Esophagus squamous epithelium (tissue), 5 donors: Measurements from ENCODE around the gene MRTO4. TPM values are rescaled to one million over a fixed set of nuclear protein-coding genes. Genes with fewer than 3 reads are reported as not detected.
A peak's percentile ranks its signal among the peaks of the same experiment; 100 is the strongest.

Source experiments
- DNase-seq: peaks from one replicate; lab custom pipeline; 2025; lab: John Stamatoyannopoulos, UW
- H3K27ac ChIP-seq, 4 donors: fragments of 200-600 bp; sonication (generic); one replicate each; pipeline ENCODE4 v1.5.1; 2016 to 2019; ENCODE audit warnings: mild to moderate bottlenecking in 1 of 4
- H3K27me3 ChIP-seq, 4 donors: fragments of 200-600 bp; sonication (generic); 1 replicate in 3 of 4; 2 replicates in 1 of 4; pipeline versions ENCODE4 v1.5.1 to v1.6.0; 2017 to 2021; ENCODE audit warnings: antibody characterized with exemption in 1 of 4
- H3K36me3 ChIP-seq, 3 donors: fragments of 200-600 bp; sonication (generic); one replicate each; pipeline ENCODE4 v1.5.1; 2016 to 2019
- H3K4me1 ChIP-seq, 3 donors: fragments of 200-600 bp; sonication (generic); one replicate each; pipeline ENCODE4 v1.5.1; 2017 to 2019
- H3K4me3 ChIP-seq, 4 donors: fragments of 200-600 bp; sonication (generic); 1 replicate in 3 of 4; 2 replicates in 1 of 4; pipeline ENCODE4 v1.5.1; 2016 to 2019; ENCODE audit warnings: mild to moderate bottlenecking in 2 of 4, moderate library complexity in 1 of 4
- H3K9me3 ChIP-seq, 3 donors: fragments of 200-600 bp; sonication (generic); one replicate each; pipeline ENCODE4 v1.5.1; 2016 to 2019
- CTCF ChIP-seq, 6 experiments: fragments of 450-650 bp in 4 of 6; fragments of 200-600 bp in 2 of 6; sonication (generic) in 2 of 6; IDR thresholded peaks; one replicate each; pipeline ENCODE4 v1.5.1; 2016 to 2019; ENCODE audit warnings: antibody characterized with exemption in 6 of 6, mild to moderate bottlenecking in 4 of 6, moderate library complexity in 4 of 6
- POLR2A ChIP-seq, 4 donors: fragments of 450-650 bp; IDR thresholded peaks; one replicate each; pipeline ENCODE4 v1.6.1; 2017; ENCODE audit warnings: antibody characterized with exemption in 4 of 4, mild to moderate bottlenecking in 4 of 4, moderate library complexity in 3 of 4
- WGBS, 2 donors: methylation state at CpG; one replicate each; pipeline ENCODE4 v1.1.5; 2018; 5-methylcytosine and 5-hydroxymethylcytosine counted together
- intact Hi-C: fragments of 100-400 bp; cut with DNase I; formaldehyde crosslinking; loops from one replicate; pipeline ENCODE4 v1.15.0; 2022
- total RNA-seq, 4 donors: library from RNA; depleted of rRNA; stranded (reverse); fragments of >200 nt; gene quantifications; one replicate each; pipeline ENCODE4 v1.1.0, GENCODE V29; 2016
- donor health status: DM: yes; HTN: yes; CAD: no.

The MRTO4 gene
- total RNA-seq, 4 donors from 2014 or later: 25.4 to 48.3 (median 34.2) TPM

GRCh38 chr1:19205403-19205802, 46.2 kb upstream of the MRTO4 start:
- H3K9me3 ChIP-seq: no peaks in the 10 kb centered on the region
- peaks cover 0 to 12% (median 0%) of the 10 kb centered on the region in 3 donors for H3K36me3 ChIP-seq
- intact Hi-C loops: no loop called here
- WGBS, 2 donors: 70 to 82% methylated on average over 1 of the region's 1 CpG
- no peak for DNase-seq
- TF ChIP-seq POLR2A (IDR thresholded peaks at IDR 0.05) (no peak), CTCF (IDR thresholded peaks at IDR 0.05) (no peak)
- H3K4me1 ChIP-seq: peaks cover 5 to 81% (median 65%) of the 10 kb centered on the region in 3 donors
- H3K27ac ChIP-seq: peak overlapping the region in 2 of 4 donors; percentile 70 to 98
- no peaks in the 10 kb centered on the region for H3K27me3 ChIP-seq
- no peak overlapping the region for H3K4me3 ChIP-seq

GRCh38 chr1:19205845-19206244, 45.8 kb upstream of the MRTO4 start:
- H3K27ac ChIP-seq: peak overlapping the region in 2 of 4 donors; percentile 97 to 98
- no peak for DNase-seq
- intact Hi-C loops: no loop called here
- no peaks in the 10 kb centered on the region for H3K9me3 ChIP-seq
- WGBS, 2 donors: 67 to 79% methylated on average over 5 of the region's 5 CpGs
- H3K4me1 ChIP-seq: peaks cover 7 to 84% (median 67%) of the 10 kb centered on the region in 3 donors
- no peak for TF ChIP-seq POLR2A (IDR thresholded peaks at IDR 0.05)
- TF ChIP-seq CTCF (IDR thresholded peaks at IDR 0.05): no peak
- no peaks in the 10 kb centered on the region for H3K27me3 ChIP-seq
- peaks cover 0 to 8% (median 0%) of the 10 kb centered on the region in 3 donors for H3K36me3 ChIP-seq
- H3K4me3 ChIP-seq: no peak overlapping the region

GRCh38 chr1:19206947-19207346, 44.7 kb upstream of the MRTO4 start:
- 66 to 74% methylated on average over 3 of the region's 3 CpGs for WGBS, 2 donors
- H3K4me1 ChIP-seq: peaks cover 12 to 90% (median 78%) of the 10 kb centered on the region in 3 donors
- intact Hi-C loops: no loop called here

GRCh38 chr1:19208710-19209438, 42.7 kb upstream of the MRTO4 start:
- DNase-seq: no peak
- H3K27ac ChIP-seq: peak overlapping the region; percentile 97 to 98 (median 98)
- no peaks in the 10 kb centered on the region for H3K9me3 ChIP-seq
- H3K27me3 ChIP-seq: no peaks in the 10 kb centered on the region
- H3K4me3 ChIP-seq: peak overlapping the region; percentile 92 to 98 (median 95)
- H3K36me3 ChIP-seq: peaks cover 0 to 17% (median 0%) of the 10 kb centered on the region in 3 donors
- peaks cover 8 to 87% (median 59%) of the 10 kb centered on the region in 3 donors for H3K4me1 ChIP-seq
- no peak for TF ChIP-seq POLR2A (IDR thresholded peaks at IDR 0.05)
- TF ChIP-seq CTCF (IDR thresholded peaks at IDR 0.05): no peak
- intact Hi-C loops: no loop called here
- WGBS, 2 donors: 8 to 10% methylated on average over 8 of the region's 8 CpGs

More at GRCh38 chr1:19206947-19207346, 44.7 kb upstream of the MRTO4 start:
- H3K9me3 ChIP-seq: no peaks in the 10 kb centered on the region
- no peak overlapping the region for H3K4me3 ChIP-seq
- TF ChIP-seq CTCF (IDR thresholded peaks at IDR 0.05) (no peak), POLR2A (IDR thresholded peaks at IDR 0.05) (no peak)
- H3K27me3 ChIP-seq: no peaks in the 10 kb centered on the region
- H3K27ac ChIP-seq: peak overlapping the region in 2 of 4 donors; percentile 97 to 98
- peaks cover 0 to 2% (median 0%) of the 10 kb centered on the region in 3 donors for H3K36me3 ChIP-seq
- DNase-seq: no peak

- peaks cover 7 to 81% (median 53%) of the 10 kb centered on the region in 3 donors for H3K4me1 ChIP-seq
- no peaks in the 10 kb centered on the region for H3K27me3 ChIP-seq
- no peak for DNase-seq
- peak overlapping the region; percentile 92 to 98 (median 95) for H3K4me3 ChIP-seq
- H3K27ac ChIP-seq: peak overlapping the region; percentile 97 to 98 (median 98)
- no peaks in the 10 kb centered on the region for H3K9me3 ChIP-seq
- peaks cover 0 to 24% (median 0%) of the 10 kb centered on the region in 3 donors for H3K36me3 ChIP-seq
- TF ChIP-seq CTCF (IDR thresholded peaks at IDR 0.05) (no peak), POLR2A (IDR thresholded peaks at IDR 0.05) (no peak)
- intact Hi-C loops: no loop called here
- WGBS, 2 donors: 0 to 1% methylated on average over 13 to 15 of the region's 28 CpGs
Measured at GRCh38 chr1:19209439-19209989, 42.1 kb upstream of the MRTO4 start.
